ENCODE results near the gene CDH4. TPM values are rescaled to one million over a fixed set of nuclear protein-coding genes. Genes with fewer than 3 reads are reported as not detected.

Gene CDH4
- total RNA-seq, 1 experiment from 2014 or later: 25.0 TPM

DNA sequence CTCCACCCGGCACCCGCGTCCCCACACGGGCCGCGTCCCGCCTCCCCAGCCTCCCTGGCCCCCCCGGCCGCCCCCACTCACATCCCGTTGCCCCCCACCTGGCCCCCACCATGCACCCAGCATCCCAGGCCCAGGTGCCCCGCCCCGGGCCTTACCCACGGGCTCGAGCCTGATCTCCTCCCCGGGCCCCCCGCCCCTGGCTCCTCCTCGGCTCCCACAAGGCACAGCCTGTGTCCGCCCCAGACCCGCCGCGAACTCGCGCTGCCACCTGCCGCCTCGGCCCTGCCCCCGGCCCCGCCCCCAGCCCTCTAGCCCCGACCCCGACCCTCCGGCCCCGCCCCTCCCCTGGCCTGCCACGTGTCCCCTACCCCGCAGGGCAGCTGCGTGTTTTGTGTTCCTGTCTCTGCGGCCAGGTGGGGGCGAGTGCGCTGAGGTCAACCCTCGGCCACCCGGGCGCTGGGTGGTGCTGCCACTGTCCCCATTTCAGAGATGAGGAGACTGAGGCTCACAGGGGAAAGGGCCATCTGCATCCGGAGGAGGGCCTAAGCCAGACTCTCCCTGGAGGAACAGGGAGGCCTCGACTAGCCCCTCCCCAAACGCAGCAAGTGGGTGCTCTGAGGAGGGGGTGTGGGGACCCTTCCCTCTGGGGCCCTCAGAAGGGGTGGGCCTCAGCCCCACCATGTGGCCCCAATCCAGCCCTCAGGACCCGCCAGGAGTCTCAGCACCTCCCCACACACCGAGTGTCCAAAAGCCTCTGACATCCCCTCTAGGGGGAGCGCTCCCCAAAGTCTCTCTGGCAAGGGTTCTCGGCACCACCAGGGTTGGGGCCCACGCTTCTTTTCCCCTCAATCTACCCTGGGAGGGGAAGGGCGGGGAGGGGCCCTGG, 713.8 kb downstream of the CDH4 start:
- H3K4me3 Mint-ChIP-seq (ENCODE audit: unreplicated experiment): no peak overlapping the region
- TF ChIP-seq, protein P1, sequence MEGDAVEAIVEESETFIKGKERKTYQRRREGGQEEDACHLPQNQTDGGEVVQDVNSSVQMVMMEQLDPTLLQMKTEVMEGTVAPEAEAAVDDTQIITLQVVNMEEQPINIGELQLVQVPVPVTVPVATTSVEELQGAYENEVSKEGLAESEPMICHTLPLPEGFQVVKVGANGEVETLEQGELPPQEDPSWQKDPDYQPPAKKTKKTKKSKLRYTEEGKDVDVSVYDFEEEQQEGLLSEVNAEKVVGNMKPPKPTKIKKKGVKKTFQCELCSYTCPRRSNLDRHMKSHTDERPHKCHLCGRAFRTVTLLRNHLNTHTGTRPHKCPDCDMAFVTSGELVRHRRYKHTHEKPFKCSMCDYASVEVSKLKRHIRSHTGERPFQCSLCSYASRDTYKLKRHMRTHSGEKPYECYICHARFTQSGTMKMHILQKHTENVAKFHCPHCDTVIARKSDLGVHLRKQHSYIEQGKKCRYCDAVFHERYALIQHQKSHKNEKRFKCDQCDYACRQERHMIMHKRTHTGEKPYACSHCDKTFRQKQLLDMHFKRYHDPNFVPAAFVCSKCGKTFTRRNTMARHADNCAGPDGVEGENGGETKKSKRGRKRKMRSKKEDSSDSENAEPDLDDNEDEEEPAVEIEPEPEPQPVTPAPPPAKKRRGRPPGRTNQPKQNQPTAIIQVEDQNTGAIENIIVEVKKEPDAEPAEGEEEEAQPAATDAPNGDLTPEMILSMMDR (IDR thresholded peaks at IDR 0.05; ENCODE audit: unreplicated experiment): no peak
- H3K27ac Mint-ChIP-seq (ENCODE audit: low read depth, unreplicated experiment): no peak overlapping the region
- no TSS peak for BruUV-seq (replicated peaks)
- H3K9me3 Mint-ChIP-seq (ENCODE audit: unreplicated experiment): no peaks in the 10 kb centered on the region
- POLR2A ChIA-PET: no interaction called here
- H3K36me3 Mint-ChIP-seq (ENCODE audit: insufficient read depth, unreplicated experiment): no peaks in the 10 kb centered on the region
- CTCF ChIA-PET: interaction anchor here (0.6 kb wide), 2 partner anchors 79 to 1918 kb away, joined by 3 read pairs; no protein-coding TSS in a partner anchor
- intact Hi-C loops (cut with micrococcal nuclease): no loop called here
- no peak for DNase-seq (ENCODE audit: unreplicated experiment)
- H3K4me1 Mint-ChIP-seq (ENCODE audit: insufficient read depth, unreplicated experiment): no peaks in the 10 kb centered on the region
- peaks cover 14% of the 10 kb centered on the region for H3K27me3 Mint-ChIP-seq (ENCODE audit: insufficient read depth, unreplicated experiment)

DNA sequence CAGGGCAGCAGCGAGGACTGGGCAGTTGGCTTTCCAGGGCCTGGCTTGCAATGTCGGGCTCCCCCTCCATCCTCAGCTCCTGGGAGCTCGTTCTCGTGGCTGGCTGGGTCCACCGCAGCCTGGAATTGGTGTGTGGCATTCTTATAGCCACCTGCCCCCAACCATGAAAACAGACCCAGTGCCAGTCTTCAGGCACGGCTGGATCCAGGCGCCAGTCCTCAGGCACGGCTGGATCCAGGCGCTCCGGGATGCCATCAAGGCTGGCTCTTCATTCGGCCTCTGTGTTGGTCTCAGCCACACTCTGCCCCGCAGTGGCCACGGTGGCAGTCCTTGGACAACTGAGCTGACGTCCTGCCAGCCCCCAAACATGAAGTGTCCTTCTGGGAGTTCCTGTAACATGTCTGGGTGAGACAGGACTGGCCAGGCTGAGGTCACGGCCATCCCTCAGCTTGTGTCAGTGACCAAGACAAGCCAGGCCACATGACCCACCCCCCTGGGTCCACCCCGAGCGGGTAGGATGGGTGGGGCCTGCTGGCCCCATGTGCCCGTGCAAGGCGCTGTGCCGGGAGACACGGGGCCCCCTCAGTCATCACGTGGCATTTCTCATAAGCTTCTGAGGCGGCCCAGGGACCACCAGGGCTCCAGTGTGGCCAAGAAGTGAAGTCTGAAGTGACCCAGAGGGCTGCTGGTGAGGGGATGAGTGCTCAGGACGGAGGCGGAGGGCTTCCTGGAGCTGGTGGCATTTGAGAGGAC, 714.6 kb downstream of the CDH4 start:
- BruUV-seq (replicated peaks): no TSS peak
- Mint-ChIP-seq H3K27ac (ENCODE audit: low read depth, unreplicated experiment) (no peak overlapping the region), H3K4me1 (ENCODE audit: insufficient read depth, unreplicated experiment) (no peaks in the 10 kb centered on the region), H3K4me3 (ENCODE audit: unreplicated experiment) (no peak overlapping the region), H3K36me3 (ENCODE audit: insufficient read depth, unreplicated experiment) (no peaks in the 10 kb centered on the region), H3K27me3 (ENCODE audit: insufficient read depth, unreplicated experiment) (peaks cover 7% of the 10 kb centered on the region), H3K9me3 (ENCODE audit: unreplicated experiment) (no peaks in the 10 kb centered on the region)
- intact Hi-C loops (cut with micrococcal nuclease): no loop called here
- POLR2A ChIA-PET: no interaction called here
- TF ChIP-seq, protein P1 (IDR thresholded peaks at IDR 0.05; ENCODE audit: unreplicated experiment): no peak
- DNase-seq (ENCODE audit: unreplicated experiment): no peak
- CTCF ChIA-PET: interaction anchor here (0.6 to 0.9 kb wide), 3 partner anchors 8 to 1918 kb away, joined by 3 read pairs; no protein-coding TSS in a partner anchor

DNA sequence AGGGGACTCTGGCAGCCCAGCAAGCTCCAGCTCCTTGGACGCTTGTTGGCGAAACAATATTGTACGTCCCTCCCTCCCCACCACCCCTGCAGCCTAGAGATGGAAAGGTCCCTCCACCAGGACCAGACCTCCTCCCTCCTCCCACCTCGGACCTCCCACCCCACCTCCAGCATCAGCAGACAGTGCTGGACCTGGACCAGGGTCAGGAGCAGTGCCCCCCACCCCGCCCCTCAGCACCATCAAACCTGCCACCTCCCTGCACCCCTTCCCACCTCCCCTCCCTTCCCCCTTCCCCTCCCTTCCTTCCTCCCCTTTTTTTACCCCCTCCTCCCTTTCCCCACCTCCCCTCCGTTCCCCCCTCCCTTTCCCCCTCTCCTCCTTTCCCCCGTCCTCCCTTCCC, 715.2 kb downstream of the CDH4 start:
- CTCF ChIA-PET: interaction anchor here (0.9 kb wide), 1 partner anchor 9 kb away, joined by 3 read pairs; no protein-coding TSS in a partner anchor
- Mint-ChIP-seq H3K4me1 (ENCODE audit: insufficient read depth, unreplicated experiment) (no peaks in the 10 kb centered on the region), H3K9me3 (ENCODE audit: unreplicated experiment) (no peaks in the 10 kb centered on the region), H3K27ac (ENCODE audit: low read depth, unreplicated experiment) (no peak overlapping the region), H3K36me3 (ENCODE audit: insufficient read depth, unreplicated experiment) (no peaks in the 10 kb centered on the region), H3K27me3 (ENCODE audit: insufficient read depth, unreplicated experiment) (peaks cover under 1% of the 10 kb centered on the region), H3K4me3 (ENCODE audit: unreplicated experiment) (no peak overlapping the region)
- TF ChIP-seq, protein P1 (IDR thresholded peaks at IDR 0.05; ENCODE audit: unreplicated experiment): no peak
- POLR2A ChIA-PET: no interaction called here
- no TSS peak for BruUV-seq (replicated peaks)
- intact Hi-C loops (cut with micrococcal nuclease): no loop called here
- no peak for DNase-seq (ENCODE audit: unreplicated experiment)

Data from MCF 10A (cell line).